HepG2 (cell line): ENCODE results near the gene SSNA1. TPM values are rescaled to one million over a fixed set of nuclear protein-coding genes. Genes with fewer than 3 reads are reported as not detected.

Experiments
- ATF6 ChIP-seq: sonication (generic); formaldehyde crosslinking; conservative IDR thresholded peaks from 2 replicates; pipeline ENCODE4 v1.4.0; 2020; ENCODE audit warnings: missing genetic modification reagents
- CAMTA2 ChIP-seq: sonication (generic); formaldehyde crosslinking; IDR thresholded peaks from 2 replicates; pipeline ENCODE4 v1.4.0; 2020; ENCODE audit warnings: mild to moderate bottlenecking, missing genetic modification reagents, borderline replicate concordance
- CTCF ChIP-seq: sonication (generic); formaldehyde crosslinking; IDR thresholded peaks from 2 replicates; pipeline ENCODE4 v1.5.0; 2020; ENCODE audit warnings: mild to moderate bottlenecking, missing genetic modification reagents, moderate library complexity
- DPF2 ChIP-seq: sonication (generic); formaldehyde crosslinking; IDR thresholded peaks from 2 replicates; pipeline ENCODE4 v1.4.0; 2020; ENCODE audit warnings: mild to moderate bottlenecking, low read depth, missing genetic modification reagents, borderline replicate concordance
- IKZF4 ChIP-seq: sonication (generic); formaldehyde crosslinking; IDR thresholded peaks from 2 replicates; pipeline ENCODE4 v1.5.1; 2020; ENCODE audit warnings: borderline replicate concordance, mild to moderate bottlenecking, low read depth, missing genetic modification reagents; ENCODE audit errors: not compliant biosample characterization
- KAT2B ChIP-seq: fragments of 150-350 bp; IDR thresholded peaks from 2 replicates; pipeline ENCODE4 v1.6.1; 2014; ENCODE audit warnings: low read depth, low read length, borderline replicate concordance
- MYPOP ChIP-seq: sonication (generic); formaldehyde crosslinking; IDR thresholded peaks from 2 replicates; pipeline ENCODE4 v1.8.1; 2023; ENCODE audit warnings: mild to moderate bottlenecking, moderate library complexity, missing genetic modification reagents
- RBM22 ChIP-seq: fragments of 200-400 bp; formaldehyde crosslinking; optimal IDR thresholded peaks from 2 replicates; pipeline ENCODE3; 2017; ENCODE audit warnings: mild to moderate bottlenecking, low read length, moderate library complexity
- SETDB1 ChIP-seq: sonication (generic); formaldehyde crosslinking; IDR thresholded peaks from 2 replicates; pipeline ENCODE4 v1.5.1; 2020; ENCODE audit warnings: missing genetic modification reagents, mild to moderate bottlenecking, borderline replicate concordance
- TBX2 ChIP-seq: sonication (generic); formaldehyde crosslinking; IDR thresholded peaks from 2 replicates; pipeline ENCODE4 v1.5.0; 2020; ENCODE audit warnings: missing genetic modification reagents, mild to moderate bottlenecking, borderline replicate concordance
- TCF12 ChIP-seq, 2 experiments: fragments of 450-650 bp in 1 of 2; sonication (generic) in 1 of 2; formaldehyde crosslinking in 1 of 2; IDR thresholded peaks; 2 replicates each; pipeline versions ENCODE4 v1.6.1 to v1.8.0; 2017 to 2022; ENCODE audit warnings: antibody characterized with exemption in 1 of 2, mild to moderate bottlenecking in 1 of 2, missing genetic modification reagents in 1 of 2, moderate library complexity in 1 of 2
- YY1 ChIP-seq: IDR thresholded peaks from 2 replicates; pipeline ENCODE4 v1.6.1; 2011; ENCODE audit warnings: low read length, low read depth, moderate library complexity, mild to moderate bottlenecking; ENCODE audit not compliant: insufficient read depth, insufficient replicate concordance
- ZC3H13 ChIP-seq: sonication (generic); formaldehyde crosslinking; IDR thresholded peaks from 2 replicates; pipeline ENCODE4 v1.8.1; 2023; ENCODE audit warnings: mild to moderate bottlenecking, missing genetic modification reagents, moderate library complexity
- ZNF382 ChIP-seq: sonication (generic); formaldehyde crosslinking; IDR thresholded peaks from 2 replicates; pipeline ENCODE4 v1.5.0; 2020; ENCODE audit warnings: missing genetic modification reagents, mild to moderate bottlenecking, borderline replicate concordance
- ZNF446 ChIP-seq: sonication (generic); formaldehyde crosslinking; IDR thresholded peaks from 2 replicates; pipeline ENCODE4 v1.5.0; 2020; ENCODE audit warnings: mild to moderate bottlenecking, missing genetic modification reagents
- ZNF510 ChIP-seq: sonication (generic); formaldehyde crosslinking; IDR thresholded peaks from 2 replicates; pipeline ENCODE4 v1.4.0; 2020; ENCODE audit warnings: low read depth, mild to moderate bottlenecking, missing genetic modification reagents
- ZNF605 ChIP-seq: sonication (generic); formaldehyde crosslinking; IDR thresholded peaks from 2 replicates; pipeline ENCODE4 v1.8.0; 2022; ENCODE audit warnings: mild to moderate bottlenecking, missing genetic modification reagents
- ZNF614 ChIP-seq: IDR thresholded peaks from 2 replicates; pipeline ENCODE4 v1.6.1; 2018; ENCODE audit warnings: missing biosample characterization, missing genetic modification reagents, inconsistent platforms, borderline replicate concordance
- ZNF766 ChIP-seq: sonication (generic); formaldehyde crosslinking; IDR thresholded peaks from 2 replicates; pipeline ENCODE4 v1.5.0; 2020; ENCODE audit warnings: missing genetic modification reagents, borderline replicate concordance
- ZNF782 ChIP-seq: sonication (generic); formaldehyde crosslinking; IDR thresholded peaks from 2 replicates; pipeline ENCODE4 v1.4.0; 2020; ENCODE audit warnings: missing genetic modification reagents, mild to moderate bottlenecking, borderline replicate concordance
- polyA plus RNA-seq, 8 experiments: library from polyadenylated mRNA; depleted of rRNA in 3 of 8; stranded (reverse) in 7 of 8; unstranded in 1 of 8; fragments of >200 nt; fragmentation: Illumina TruSeq in 4 of 8; extraction: Trizol in 4 of 8; gene quantifications; 2 replicates each; pipeline versions ENCODE4 v1.2.1 to v1.2.3, GENCODE V29; 2011 to 2016; ENCODE audit warnings: low read depth in 4 of 8, missing spikeins in 1 of 8, mixed read lengths in 1 of 8; ENCODE audit not compliant: insufficient read depth in 1 of 8
- total RNA-seq, 5 experiments: library from RNA; depleted of rRNA; stranded (reverse); fragments of >200 nt; fragmentation: Illumina TruSeq; extraction: Trizol; gene quantifications; 2 replicates each; pipeline ENCODE4 v1.2.3, GENCODE V29; 2016; ENCODE audit warnings: low read depth in 1 of 5

Gene SSNA1
- total and polyA plus RNA-seq, 2 of the 13 experiments (the other 11 are each of a cell fraction or from before 2014, with no cell fraction given): 35.9 to 49.4 TPM

- TF ChIP-seq CTCF: 0 out of 2 replicates have a peak, but pooled peaks have one; percentile 10
- TF ChIP-seq CAMTA2 (CRISPR knock-in tag): no peak
- no peak for TF ChIP-seq ZNF510 (CRISPR knock-in tag)
- no peak for TF ChIP-seq TBX2 (CRISPR knock-in tag)
- TF ChIP-seq ZNF782 (CRISPR knock-in tag): no peak
- no peak for TF ChIP-seq ZNF382
- no peak for TF ChIP-seq YY1
- TF ChIP-seq ZC3H13 (CRISPR knock-in tag): peak; percentile 77
- TF ChIP-seq ZNF446 (CRISPR knock-in tag): peak; percentile 50; the same call in 1 of the 2 replicates
- TF ChIP-seq MYPOP (CRISPR knock-in tag): no peak; the same call in 1 of the 2 replicates
- TF ChIP-seq ZNF614 (CRISPR knock-in tag): no peak
- no peak for TF ChIP-seq IKZF4 (CRISPR knock-in tag)
- no peak for TF ChIP-seq ZNF766 (CRISPR knock-in tag)
- TF ChIP-seq KAT2B: no peak
- TF ChIP-seq RBM22: peak; percentile 10
- no peak for TF ChIP-seq TCF12 (IDR thresholded peaks at IDR 0.05)
- 0 out of 2 replicates have a peak, but pooled peaks have one; percentile 12 for TF ChIP-seq TCF12 (CRISPR knock-in tag; IDR thresholded peaks at IDR 0.05)
- TF ChIP-seq SETDB1 (CRISPR knock-in tag): no peak
- TF ChIP-seq ZNF605 (CRISPR knock-in tag): no peak
- TF ChIP-seq DPF2: no peak
- TF ChIP-seq ATF6 (CRISPR knock-in tag): no peak
Measured at GRCh38 chr9:137228968-137229896, 40.8 kb downstream of the SSNA1 start (continued).
